GM10266 (cell line): ENCODE results near the gene GDI1.
"Not testable (repeated sequence)": the region's sequence is repeated elsewhere in the genome, so short reads cannot be mapped to it uniquely, and the experiment has no call there.

Experiments used
- DNase-seq: peaks from one replicate; pipeline ENCODE4 v3.0.0; 2012; ENCODE audit errors: extremely low spot score
- TF ChIP-seq, protein P1 (sequence below): IDR thresholded peaks from 2 replicates; pipeline ENCODE4 v1.5.1; 2012; ENCODE audit warnings: mild to moderate bottlenecking, low read depth; ENCODE audit not compliant: control insufficient read depth, insufficient read depth; ENCODE audit errors: missing control alignments

Gene GDI1

GRCh38 chrX:154399527-154400368 is 37.2 kb upstream of the GDI1 start:
- no peak for DNase-seq
- TF ChIP-seq, protein P1, sequence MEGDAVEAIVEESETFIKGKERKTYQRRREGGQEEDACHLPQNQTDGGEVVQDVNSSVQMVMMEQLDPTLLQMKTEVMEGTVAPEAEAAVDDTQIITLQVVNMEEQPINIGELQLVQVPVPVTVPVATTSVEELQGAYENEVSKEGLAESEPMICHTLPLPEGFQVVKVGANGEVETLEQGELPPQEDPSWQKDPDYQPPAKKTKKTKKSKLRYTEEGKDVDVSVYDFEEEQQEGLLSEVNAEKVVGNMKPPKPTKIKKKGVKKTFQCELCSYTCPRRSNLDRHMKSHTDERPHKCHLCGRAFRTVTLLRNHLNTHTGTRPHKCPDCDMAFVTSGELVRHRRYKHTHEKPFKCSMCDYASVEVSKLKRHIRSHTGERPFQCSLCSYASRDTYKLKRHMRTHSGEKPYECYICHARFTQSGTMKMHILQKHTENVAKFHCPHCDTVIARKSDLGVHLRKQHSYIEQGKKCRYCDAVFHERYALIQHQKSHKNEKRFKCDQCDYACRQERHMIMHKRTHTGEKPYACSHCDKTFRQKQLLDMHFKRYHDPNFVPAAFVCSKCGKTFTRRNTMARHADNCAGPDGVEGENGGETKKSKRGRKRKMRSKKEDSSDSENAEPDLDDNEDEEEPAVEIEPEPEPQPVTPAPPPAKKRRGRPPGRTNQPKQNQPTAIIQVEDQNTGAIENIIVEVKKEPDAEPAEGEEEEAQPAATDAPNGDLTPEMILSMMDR, result no peak

GRCh38 chrX:154400369-154400817 is 36.6 kb upstream of the GDI1 start:
- DNase-seq, result not testable (repeated sequence)

DNA sequence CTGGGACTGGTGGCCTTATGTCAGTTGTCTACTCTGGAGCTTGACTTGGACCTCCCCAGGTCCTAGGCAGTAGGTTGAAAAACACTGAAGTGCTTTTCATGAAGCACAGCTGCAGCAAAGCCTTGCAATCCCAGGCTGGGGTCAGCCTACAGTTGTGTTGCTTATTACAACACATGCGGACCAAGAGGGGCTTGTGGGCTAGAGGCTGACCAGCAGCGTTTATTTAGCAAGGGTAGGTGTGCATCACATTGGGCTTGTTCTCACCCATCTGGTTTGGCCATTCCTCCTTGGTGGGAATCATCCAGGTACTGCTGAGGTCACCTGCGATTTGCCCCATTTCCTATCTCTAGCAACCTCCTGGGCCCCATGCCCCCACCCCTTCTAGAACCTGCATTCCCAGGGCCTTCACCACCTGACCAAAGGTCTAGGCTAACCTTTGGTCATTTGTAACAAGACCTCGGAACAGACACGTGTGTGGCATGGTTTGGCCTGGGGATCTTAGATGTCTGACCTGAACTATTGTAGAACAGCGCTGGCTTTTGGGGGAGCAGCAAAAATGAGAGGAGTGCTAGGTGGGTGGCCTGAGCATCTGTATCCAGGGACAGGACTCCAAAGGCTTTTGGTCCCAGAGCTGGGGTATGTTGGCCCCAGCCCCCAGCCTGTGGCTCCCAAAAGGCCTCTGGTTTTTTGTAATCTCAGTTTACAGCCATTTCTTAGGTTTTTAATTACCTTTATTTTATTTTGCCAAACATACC is 35.7 kb upstream of the GDI1 start:
- DNase-seq, result no peak
- TF ChIP-seq, protein P1, result no peak

DNA sequence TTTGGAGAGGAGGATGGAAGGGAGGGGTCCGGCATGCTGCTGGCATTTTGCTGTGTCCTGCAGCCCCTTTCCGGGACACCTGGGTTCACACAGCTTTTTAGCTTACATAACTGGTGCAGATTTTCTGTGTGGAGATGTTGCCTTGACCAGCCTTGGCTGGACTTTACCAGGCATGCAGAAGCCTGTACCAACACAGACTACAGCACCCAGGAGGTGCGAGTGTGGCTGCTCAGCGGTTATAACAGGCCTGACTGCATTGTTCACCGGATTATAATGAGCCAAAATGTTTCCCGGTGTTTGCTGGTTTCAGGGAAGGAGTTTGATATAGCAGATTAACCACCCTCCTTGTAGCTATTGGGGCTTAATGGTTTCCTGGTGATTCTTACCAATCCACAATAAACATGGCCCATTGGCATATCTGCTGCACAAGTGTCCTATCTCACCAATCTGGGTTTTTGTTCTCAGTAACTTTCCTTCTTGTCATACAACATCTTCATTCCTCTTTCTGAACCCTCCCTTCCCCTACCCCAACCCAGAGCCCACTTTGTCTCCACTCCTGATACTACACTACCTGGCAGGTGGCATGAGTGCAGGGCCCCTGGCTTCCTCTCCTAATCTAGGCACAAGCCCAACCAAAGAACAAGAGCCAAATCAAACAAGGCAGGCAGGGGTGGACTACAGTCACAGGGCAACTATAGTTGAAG is 34.9 kb upstream of the GDI1 start:
- DNase-seq, result no peak

DNA sequence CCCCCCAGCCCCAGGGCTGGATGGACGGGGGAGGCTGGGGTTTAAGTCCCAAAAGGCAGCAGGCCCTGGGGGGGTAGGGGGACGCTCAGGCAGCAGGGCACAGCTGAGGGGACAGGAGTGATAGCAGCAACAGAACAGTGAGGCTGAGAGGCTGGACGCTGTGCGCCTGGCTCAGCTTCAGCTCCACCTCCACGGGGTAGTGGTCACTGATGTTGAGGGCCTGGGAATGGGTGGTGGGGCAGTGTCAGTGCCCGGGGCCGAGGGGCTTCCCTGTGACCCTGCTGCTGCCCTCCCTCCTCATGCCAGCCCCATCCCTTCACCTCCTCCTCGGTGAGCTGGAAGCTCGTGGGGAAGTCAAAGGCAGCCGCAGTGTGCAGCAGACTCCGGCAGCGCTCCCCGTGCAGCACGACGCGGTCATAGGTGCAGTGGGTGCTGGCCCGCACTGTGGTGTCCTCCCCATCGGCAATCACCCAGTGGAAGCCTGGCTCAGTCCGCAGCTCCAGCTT is 34.3 kb upstream of the GDI1 start:
- TF ChIP-seq, protein P1, result no peak
- DNase-seq, result no peak

More for the DNA sequence above, 34.9 kb upstream of the GDI1 start:
- TF ChIP-seq, protein P1, result no peak

DNA sequence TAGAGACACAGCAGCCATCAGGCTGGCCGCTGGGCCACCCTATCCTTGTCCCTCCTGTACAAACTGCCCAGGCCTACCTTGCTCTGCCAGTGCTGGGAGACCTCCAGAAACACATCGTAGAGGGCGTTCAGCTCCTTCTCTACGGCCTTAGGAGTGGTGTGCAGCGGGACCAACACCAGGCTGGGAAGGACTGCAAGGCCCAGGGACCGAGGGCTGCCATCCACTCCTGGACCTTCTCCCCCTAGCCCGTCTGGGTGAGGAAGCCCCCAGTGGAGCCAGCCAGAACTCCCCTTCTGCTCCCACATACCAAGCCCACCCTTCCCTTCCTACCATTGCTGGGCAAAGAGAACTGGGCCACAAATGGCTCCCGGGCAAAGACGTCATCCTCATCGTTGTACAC is 33.8 kb upstream of the GDI1 start:
- TF ChIP-seq, protein P1, result no peak
- DNase-seq, result no peak

DNA sequence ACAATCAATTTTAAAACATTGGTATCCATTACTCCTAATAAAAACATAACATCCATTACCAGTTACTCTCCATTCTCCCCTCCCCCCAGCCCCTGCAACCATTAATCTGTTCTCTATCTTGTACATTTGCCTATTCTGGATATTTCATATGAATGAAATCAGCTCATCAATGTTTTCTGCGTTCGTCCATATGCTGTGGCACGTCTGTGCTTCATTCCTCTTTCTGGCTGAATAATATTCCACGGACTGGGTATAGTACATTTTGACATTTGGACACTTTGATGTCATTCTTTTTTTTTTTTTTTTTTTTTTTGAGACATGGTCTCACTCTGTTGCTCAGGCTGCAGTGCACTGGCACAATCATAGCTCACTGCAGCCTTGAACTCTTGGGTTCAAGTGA is 33.1 kb upstream of the GDI1 start:
- DNase-seq, result no peak
- TF ChIP-seq, protein P1, result no peak
